Endometrial microvascular endothelial cells (primary cell): ENCODE results near the gene LAMA5. TPM values are rescaled to one million over a fixed set of nuclear protein-coding genes. Genes with fewer than 3 reads are reported as not detected.
"Not testable (repeated sequence)": the region's sequence is repeated elsewhere in the genome, so short reads cannot be mapped to it uniquely, and the experiment has no call there.

ENCODE experiments used
- in situ Hi-C: cut with HindIII; loops from 2 replicates; pipeline ENCODE4 v1.10.0; 2017; ENCODE audit warnings: low sequenced_read_pairs, low pct_unique_long_range_greater_than_20kb; ENCODE audit errors: inconsistent ontology term
- total RNA-seq: library from RNA; depleted of rRNA; stranded (reverse); fragments of >200 nt; gene quantifications from one replicate; pipeline ENCODE4 v1.2.3, GENCODE V29; 2015; ENCODE audit errors: inconsistent ontology term

Gene LAMA5
- total RNA-seq, 1 donor from 2014 or later, result 132 TPM

GRCh38 chr20:62374331-62375152, 7.4 kb upstream of the LAMA5 start:
- in situ Hi-C loops, result no loop called here

DNA sequence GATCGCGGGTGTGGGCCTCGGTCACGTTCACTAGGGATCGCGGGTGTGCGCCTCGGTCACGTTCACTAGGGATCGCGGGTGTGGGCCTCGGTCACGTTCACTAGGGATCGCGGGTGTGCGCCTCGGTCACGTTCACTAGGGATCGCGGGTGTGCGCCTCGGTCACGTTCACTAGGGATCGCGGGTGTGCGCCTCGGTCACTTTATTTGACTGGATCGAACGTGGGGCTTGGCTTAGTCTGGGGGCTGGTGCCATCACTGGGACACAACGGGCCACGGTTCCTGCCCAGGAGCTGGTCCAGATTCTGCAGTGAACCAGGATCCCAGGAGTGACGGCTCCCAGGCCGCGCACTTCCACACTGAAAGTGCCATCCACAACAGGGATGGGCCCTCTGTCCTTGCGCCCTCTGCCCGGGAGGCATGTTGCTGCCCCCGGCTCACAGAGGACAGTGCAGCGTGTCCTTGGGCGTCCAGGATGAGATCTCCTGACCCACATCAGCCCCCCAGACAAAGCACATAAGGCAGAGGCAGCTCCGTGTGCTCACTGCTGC, 6.6 kb upstream of the LAMA5 start:
- in situ Hi-C loops, result not testable (repeated sequence)

DNA sequence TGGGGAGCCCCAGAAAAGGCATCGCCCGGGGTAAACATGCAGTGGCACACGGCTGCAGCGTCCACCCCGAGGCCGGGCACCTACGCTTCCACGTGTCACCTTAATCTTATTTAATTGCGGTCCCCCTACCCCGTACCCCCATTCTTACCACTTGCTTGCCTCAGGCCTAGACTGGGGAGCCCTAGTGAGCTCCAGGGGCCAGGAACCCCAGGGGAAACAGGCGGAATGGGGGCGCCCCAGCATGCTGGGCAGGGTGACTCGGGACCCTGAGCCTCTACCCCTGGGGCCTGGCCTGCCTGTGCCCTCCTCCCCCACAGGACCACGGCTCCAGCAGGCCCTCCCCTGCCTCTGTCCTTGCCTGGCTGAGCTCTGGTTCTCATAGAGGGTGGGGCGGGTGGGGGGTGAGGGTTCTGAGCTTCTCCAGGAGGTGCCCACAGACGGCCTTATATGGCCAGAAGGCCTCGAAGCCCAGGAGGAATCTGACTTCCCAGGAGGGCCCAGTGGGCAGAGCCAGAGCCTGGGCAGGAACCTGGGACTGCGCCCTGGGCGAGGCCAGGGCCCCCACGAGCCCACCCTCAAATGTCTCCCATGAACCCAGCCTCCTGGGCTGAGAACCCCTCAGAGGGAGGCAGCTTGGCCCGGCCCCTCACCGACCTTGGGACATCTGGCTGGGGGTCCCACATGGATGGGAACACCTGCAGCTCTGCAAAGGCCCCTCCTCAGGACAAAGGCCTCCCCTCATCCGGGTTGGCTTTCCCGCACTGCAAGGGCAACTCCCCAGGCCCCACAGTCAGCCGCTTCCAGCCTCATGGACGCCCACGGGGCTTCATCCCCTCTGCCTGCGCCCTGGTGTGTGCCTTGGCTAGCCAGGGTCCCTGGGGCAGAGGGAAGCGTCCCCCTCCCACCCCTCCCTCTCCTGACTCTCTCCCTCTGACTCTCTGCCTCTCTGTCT, 5.2 kb upstream of the LAMA5 start:
- in situ Hi-C loops, result no loop called here

DNA sequence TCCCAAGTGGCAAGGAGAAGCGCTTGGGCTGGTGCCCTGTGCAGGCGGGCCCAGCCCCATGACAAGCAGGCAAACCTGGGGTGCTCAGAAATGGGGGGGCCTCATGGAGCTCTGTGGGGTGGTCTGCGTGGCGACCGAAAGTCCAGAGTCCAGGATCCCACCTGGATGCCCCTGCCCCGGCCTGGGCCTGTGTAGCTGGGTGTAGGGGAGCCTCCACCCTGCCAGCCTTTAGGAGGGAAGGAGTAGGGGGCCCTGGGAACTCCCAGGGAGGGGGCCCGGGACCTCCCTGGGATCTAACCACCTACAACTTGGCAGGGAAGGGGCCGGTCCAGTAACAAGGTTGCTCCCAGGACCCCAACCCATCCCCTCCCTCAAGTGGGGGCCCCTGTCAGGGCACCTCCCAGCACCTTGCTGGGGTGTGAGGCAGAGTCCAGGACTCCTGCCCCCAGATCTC, 4.5 kb upstream of the LAMA5 start:
- in situ Hi-C loops, result no loop called here

- in situ Hi-C loops, result no loop called here
Observed at GRCh38 chr20:62370807-62371587, 3.9 kb upstream of the LAMA5 start.

GRCh38 chr20:62370115-62370806, 3.1 kb upstream of the LAMA5 start:
- in situ Hi-C loops, result no loop called here

GRCh38 chr20:62369815-62370114, 2.7 kb upstream of the LAMA5 start:
- in situ Hi-C loops, result no loop called here

- in situ Hi-C loops, result no loop called here
Observed at GRCh38 chr20:62368976-62369814, 2.1 kb upstream of the LAMA5 start.

DNA sequence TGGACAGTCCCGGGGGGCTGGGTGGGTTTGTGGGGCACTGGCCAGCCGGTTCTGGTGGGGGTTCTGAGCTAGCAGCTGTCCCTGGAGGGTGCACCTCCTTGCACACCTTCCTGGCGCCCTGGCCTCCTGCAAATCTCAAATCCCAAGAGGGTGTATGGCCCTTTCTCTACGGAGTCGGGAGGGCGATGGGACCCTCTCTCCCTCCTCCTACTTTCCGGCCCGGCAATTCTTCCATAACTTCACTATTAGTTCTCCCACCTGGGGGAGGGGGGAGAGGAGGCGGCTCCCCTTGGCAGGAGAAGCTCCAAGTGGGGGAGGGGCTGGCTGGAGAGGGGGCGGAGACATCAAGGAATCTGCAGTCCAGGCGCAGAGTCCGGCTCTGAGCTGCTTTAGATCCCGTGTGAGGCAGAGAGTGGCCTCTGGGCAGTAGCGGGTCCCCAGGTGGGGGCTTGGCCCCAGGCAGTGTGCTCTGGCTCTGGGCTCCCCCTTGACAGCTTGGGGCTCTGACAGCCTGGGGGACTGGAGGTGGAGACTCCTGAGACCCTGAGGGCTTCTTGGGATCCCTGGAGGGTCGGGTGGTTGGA, 1.4 kb upstream of the LAMA5 start:
- in situ Hi-C loops, result no loop called here

DNA sequence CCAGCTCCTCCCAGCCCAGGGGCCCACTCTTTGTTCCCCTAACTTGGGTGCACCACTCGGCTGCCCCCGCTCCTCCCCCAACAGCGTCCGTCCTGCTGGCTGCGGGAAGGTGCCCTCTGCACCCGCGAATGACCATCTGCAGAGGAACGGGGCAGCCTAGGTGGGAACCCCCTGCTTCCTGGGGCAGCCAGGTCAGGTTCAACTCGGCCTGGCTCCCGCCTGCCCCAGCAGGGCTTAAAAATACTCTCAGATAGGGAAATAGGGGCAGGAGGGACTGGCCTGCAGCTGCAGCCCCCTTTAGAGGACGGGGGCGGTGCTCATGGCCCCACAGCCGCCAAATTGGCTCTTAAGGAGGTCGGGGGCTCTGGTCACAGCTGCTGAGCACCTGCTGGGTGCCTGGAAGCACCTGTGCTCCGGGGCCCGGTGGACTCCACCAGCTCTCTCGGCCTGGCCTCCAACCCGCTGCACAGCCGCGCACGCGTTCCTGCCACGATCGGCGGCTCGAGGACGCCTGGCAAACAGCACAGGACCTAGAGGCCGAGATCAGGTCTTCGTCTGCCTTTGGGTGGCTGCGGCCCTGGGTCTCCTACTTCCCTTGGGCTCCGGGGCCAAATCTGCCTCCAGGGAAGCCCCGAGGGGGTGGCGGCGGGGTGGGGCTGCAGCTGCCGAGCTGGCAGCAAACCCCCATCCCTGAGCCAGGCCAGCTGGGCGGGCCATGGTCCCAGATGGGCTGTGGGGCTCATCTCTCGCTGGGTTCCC, 700 bp upstream of the LAMA5 start:
- in situ Hi-C loops, result no loop called here

- in situ Hi-C loops, result no loop called here
Observed at GRCh38 chr20:62366370-62367135, 559 bp downstream of the LAMA5 start.

DNA sequence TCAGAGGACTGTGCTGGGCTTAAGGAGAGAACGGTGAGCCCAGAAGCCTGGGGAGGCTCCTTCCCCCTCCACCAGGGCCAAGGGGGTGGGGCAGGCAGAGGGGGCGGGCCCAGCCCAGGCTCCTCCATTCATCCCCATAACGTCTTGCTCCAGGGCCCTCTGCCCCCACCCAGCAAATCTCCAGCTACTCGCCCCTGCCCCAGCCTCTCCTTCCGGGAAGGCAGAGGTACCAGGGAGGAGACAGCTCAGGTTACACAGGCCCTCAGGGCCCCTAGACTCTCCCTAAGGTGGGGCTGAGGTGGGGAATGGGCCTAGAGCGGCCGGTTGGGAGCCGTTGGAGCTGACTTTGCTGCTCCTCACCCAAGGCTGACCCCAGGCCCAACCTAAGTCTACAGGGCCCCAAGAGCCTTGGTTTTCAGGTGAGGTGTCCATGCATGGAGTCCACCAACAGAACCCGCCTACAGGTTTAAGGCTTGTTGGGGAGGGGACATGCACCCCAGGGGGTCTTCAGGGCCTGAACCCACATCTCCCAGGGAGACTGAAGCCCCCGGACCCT, 1.2 kb downstream of the LAMA5 start:
- in situ Hi-C loops, result no loop called here

DNA sequence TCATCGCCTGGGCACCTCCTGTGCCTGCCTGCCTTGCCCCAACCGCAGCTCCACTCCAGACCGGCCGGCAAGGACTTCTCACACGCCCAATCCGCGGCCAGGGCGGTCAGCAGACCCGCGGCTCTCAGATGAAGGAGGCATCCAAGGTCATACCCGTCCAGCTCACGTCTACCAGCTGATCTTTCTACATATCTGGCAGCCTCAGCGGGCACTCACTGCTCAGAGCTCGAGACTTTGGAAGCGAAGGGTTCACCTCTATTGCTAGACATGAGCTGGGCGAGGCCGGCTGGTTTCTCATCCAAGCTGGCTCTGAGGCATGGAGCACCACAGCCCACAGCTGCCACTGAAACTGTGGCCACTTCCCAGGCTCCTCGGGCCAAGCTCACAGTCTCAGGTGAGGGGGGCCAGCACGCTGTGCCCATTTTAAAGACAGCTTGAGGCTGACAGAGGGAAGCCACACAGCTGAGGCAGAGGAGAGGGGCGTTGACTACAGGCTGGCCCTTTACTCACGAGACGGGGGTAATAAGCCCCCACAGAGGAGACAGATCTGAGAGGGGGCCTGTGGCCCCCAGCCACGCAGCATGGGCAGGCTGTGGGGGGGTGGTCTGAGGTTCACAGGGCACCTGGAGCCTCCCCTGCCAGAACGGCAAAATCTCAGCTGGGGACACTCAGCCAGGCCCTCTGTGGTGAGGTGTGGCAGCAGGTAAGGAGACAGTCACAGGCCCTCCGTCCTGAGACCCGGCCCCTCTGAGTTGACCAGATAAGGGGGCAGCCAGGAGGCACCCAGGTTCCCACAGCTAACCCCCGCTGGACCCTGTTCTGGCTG, 2.0 kb downstream of the LAMA5 start:
- in situ Hi-C loops, result no loop called here

- in situ Hi-C loops, result no loop called here
Observed at GRCh38 chr20:62363920-62364851, 2.9 kb downstream of the LAMA5 start.
